Right atrium auricular region (tissue), 2 donors: Measurements from ENCODE around the gene MKRN2OS. TPM values are rescaled to one million over a fixed set of nuclear protein-coding genes. Genes with fewer than 3 reads are reported as not detected.
A peak's percentile ranks its signal among the peaks of the same experiment; 100 is the strongest.

ENCODE experiments used
- DNase-seq: peaks from one replicate; pipeline ENCODE4 v3.0.0-alpha.2; 2019; ENCODE audit warnings: low spot score
- H3K27ac ChIP-seq, 2 donors: fragments of 200-600 bp; sonication (generic); 1 replicate in 1 of 2; 2 replicates in 1 of 2; pipeline ENCODE4 v1.5.1; 2016 to 2019
- H3K27me3 ChIP-seq, 2 donors: fragments of 200-600 bp; sonication (generic); one replicate each; pipeline versions ENCODE4 v1.5.1 to v1.6.0; 2017 to 2019
- H3K36me3 ChIP-seq: fragments of 200-600 bp; sonication (generic); one replicate; pipeline ENCODE4 v1.5.1; 2016
- H3K4me1 ChIP-seq, 2 donors: fragments of 200-600 bp; sonication (generic); one replicate each; pipeline versions ENCODE4 v1.5.1 to v1.6.0; 2017 to 2019
- H3K4me3 ChIP-seq, 2 donors: fragments of 200-600 bp; sonication (generic); 1 replicate in 1 of 2; 2 replicates in 1 of 2; pipeline ENCODE4 v1.5.1; 2017 to 2019; ENCODE audit warnings: mild to moderate bottlenecking in 1 of 2, moderate library complexity in 1 of 2
- H3K9me3 ChIP-seq, 2 donors: fragments of 200-600 bp; sonication (generic); one replicate each; pipeline ENCODE4 v1.5.1; 2019
- CTCF ChIP-seq, 2 donors: fragments of 200-600 bp; sonication (generic); IDR thresholded peaks; one replicate each; pipeline ENCODE4 v1.5.1; 2019; ENCODE audit warnings: antibody characterized with exemption in 2 of 2
- total RNA-seq, 2 donors: library from RNA; depleted of rRNA; stranded (reverse); fragments of >200 nt; gene quantifications; one replicate each; pipeline ENCODE4 v1.1.0, GENCODE V29; 2016

MKRN2OS gene
- total RNA-seq, 2 donors from 2014 or later, result not detected

DNA sequence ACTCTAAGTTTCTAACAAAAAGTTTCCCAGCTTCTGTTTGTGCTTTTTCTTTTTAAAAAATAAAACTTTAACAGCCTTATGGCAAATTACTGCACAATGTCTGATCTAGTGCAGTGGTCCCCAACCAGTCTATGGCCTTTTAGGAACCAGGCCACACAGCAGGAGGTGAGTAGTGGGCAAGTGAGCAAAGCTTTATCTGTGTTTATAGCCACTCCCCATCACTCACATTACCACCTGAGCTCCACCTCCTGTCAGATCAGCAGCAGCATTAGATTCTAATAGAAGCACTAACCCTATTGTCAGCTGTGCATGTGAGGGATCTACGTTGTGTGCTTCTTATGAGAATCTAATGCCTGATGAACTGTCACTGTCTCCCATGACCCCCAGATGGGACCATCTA, 17.2 kb upstream of the MKRN2OS start:
- no peak for DNase-seq
- Histone ChIP-seq H3K27me3 (no peaks in the 10 kb centered on the region), H3K27ac (peak overlapping the region; percentile 58 to 98), H3K4me1 (peaks cover 0 to 55% of the 10 kb centered on the region in 2 donors), H3K36me3 (no peaks in the 10 kb centered on the region), H3K4me3 (no peak overlapping the region), H3K9me3 (peaks cover 0 to 13% of the 10 kb centered on the region in 2 donors)
- no peak for TF ChIP-seq CTCF (IDR thresholded peaks at IDR 0.05)

DNA sequence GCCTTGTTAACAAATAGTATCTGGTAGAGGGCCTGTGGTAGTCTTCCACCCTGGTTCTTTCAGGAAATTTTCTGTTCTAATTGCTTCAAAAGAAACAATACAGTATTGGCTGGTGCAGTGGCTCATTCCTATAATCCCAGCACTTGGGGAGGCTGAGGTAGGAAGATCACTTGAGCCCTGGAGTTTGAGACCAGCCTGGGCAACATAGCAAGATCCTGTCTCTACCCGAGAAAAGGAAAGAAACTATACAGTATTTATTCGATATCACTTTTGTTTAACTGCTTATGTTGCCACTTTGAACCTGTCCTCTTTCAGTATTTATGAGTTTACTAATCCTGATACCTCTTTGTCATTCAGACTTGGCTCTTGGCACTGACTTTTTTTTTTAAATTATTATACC, 16.1 kb upstream of the MKRN2OS start:
- H3K4me1 ChIP-seq, result peaks cover 0 to 56% of the 10 kb centered on the region in 2 donors
- peaks cover 0 to 6% of the 10 kb centered on the region in 2 donors for H3K9me3 ChIP-seq
- no peak for TF ChIP-seq CTCF (IDR thresholded peaks at IDR 0.05)
- no peak overlapping the region for H3K4me3 ChIP-seq
- peak overlapping the region; percentile 41 to 98 for H3K27ac ChIP-seq
- no peak for DNase-seq
- no peaks in the 10 kb centered on the region for H3K36me3 ChIP-seq
- H3K27me3 ChIP-seq, result no peaks in the 10 kb centered on the region

GRCh38 chr3:12560505-12561190, 15.3 kb upstream of the MKRN2OS start:
- TF ChIP-seq CTCF (IDR thresholded peaks at IDR 0.05), result no peak
- H3K27ac ChIP-seq, result peak overlapping the region; percentile 41 to 98
- peaks cover 0 to 63% of the 10 kb centered on the region in 2 donors for H3K4me1 ChIP-seq
- H3K27me3 ChIP-seq, result no peaks in the 10 kb centered on the region
- no peaks in the 10 kb centered on the region for H3K36me3 ChIP-seq
- no peak for DNase-seq
- no peak overlapping the region for H3K4me3 ChIP-seq
- no peaks in the 10 kb centered on the region for H3K9me3 ChIP-seq

DNA sequence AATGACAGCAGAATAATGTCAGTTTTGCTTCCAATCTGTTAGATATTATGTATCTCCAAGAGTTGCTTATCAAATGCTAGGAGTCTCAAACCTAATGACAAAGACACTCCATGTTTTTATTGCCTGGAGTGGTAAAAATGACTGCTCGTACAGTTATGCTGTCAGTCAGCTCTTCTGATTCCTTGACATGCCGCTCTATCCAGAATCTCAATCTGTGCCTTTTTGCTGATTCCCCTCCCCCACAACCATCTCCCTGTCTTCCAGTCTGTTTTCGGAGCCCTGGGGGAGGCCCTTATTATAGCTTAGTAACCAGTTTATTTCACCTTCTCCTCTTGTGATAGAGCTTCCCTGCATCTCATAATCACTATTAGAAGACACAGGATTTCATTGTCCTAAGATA, 14.2 kb upstream of the MKRN2OS start:
- no peak for TF ChIP-seq CTCF (IDR thresholded peaks at IDR 0.05)
- Histone ChIP-seq H3K27me3 (no peaks in the 10 kb centered on the region), H3K36me3 (no peaks in the 10 kb centered on the region), H3K9me3 (no peaks in the 10 kb centered on the region), H3K27ac (peak overlapping the region; percentile 92 to 98), H3K4me1 (peaks cover 0 to 65% of the 10 kb centered on the region in 2 donors), H3K4me3 (no peak overlapping the region)
- DNase-seq, result no peak

GRCh38 chr3:12558706-12559105, 13.4 kb upstream of the MKRN2OS start:
- H3K27ac ChIP-seq, result peak overlapping the region; percentile 92 to 98
- H3K4me3 ChIP-seq, result peak overlapping the region in 1 of 2 donors; percentile 77
- no peak for TF ChIP-seq CTCF (IDR thresholded peaks at IDR 0.05)
- H3K36me3 ChIP-seq, result no peaks in the 10 kb centered on the region
- H3K4me1 ChIP-seq, result peaks cover 0 to 71% of the 10 kb centered on the region in 2 donors
- no peaks in the 10 kb centered on the region for H3K27me3 ChIP-seq
- H3K9me3 ChIP-seq, result no peaks in the 10 kb centered on the region
- DNase-seq, result no peak
